Measurements from ENCODE around the gene SLC2A13. TPM values are rescaled to one million over a fixed set of nuclear protein-coding genes. Genes with fewer than 3 reads are reported as not detected.

The SLC2A13 gene
- total RNA-seq, 1 donor from 2014 or later = 8.4 TPM

GRCh38 chr12:40075458-40075857 is 30.4 kb downstream of the SLC2A13 start:
- Histone ChIP-seq H3K27ac (ENCODE audit: low read depth, low read length) (no peak overlapping the region), H3K36me3 (ENCODE audit: control insufficient read depth in 3 of 3, insufficient read depth in 3 of 3, low read length in 3 of 3) (no peaks in the 10 kb centered on the region), H3K9me3 (ENCODE audit: control insufficient read depth in 3 of 3, low read length in 3 of 3) (no peaks in the 10 kb centered on the region), H3K9ac (ENCODE audit: low read depth in 1 of 3, low read length in 3 of 3) (no peak overlapping the region), H3K4me1 (ENCODE audit: control insufficient read depth in 3 of 3, insufficient read depth in 3 of 3, low read length in 3 of 3) (no peaks in the 10 kb centered on the region), H3K4me3 (ENCODE audit: low read length in 3 of 3) (no peak overlapping the region), H3K27me3 (ENCODE audit: control insufficient read depth in 3 of 3, insufficient read depth in 3 of 3, low read length in 3 of 3) (no peaks in the 10 kb centered on the region)

- Histone ChIP-seq H3K36me3 (ENCODE audit: control insufficient read depth in 3 of 3, insufficient read depth in 3 of 3, low read length in 3 of 3) (no peaks in the 10 kb centered on the region), H3K4me1 (ENCODE audit: control insufficient read depth in 3 of 3, insufficient read depth in 3 of 3, low read length in 3 of 3) (no peaks in the 10 kb centered on the region), H3K4me3 (ENCODE audit: low read length in 3 of 3) (no peak overlapping the region), H3K27me3 (ENCODE audit: control insufficient read depth in 3 of 3, insufficient read depth in 3 of 3, low read length in 3 of 3) (no peaks in the 10 kb centered on the region), H3K9ac (ENCODE audit: low read depth in 1 of 3, low read length in 3 of 3) (no peak overlapping the region), H3K9me3 (ENCODE audit: control insufficient read depth in 3 of 3, low read length in 3 of 3) (no peaks in the 10 kb centered on the region), H3K27ac (ENCODE audit: low read depth, low read length) (no peak overlapping the region)
Measured at GRCh38 chr12:40068416-40068815, 37.5 kb downstream of the SLC2A13 start.

- H3K9ac ChIP-seq (ENCODE audit: low read depth in 1 of 3, low read length in 3 of 3) = no peak overlapping the region
- no peaks in the 10 kb centered on the region for H3K27me3 ChIP-seq (ENCODE audit: control insufficient read depth in 3 of 3, insufficient read depth in 3 of 3, low read length in 3 of 3)
- H3K27ac ChIP-seq (ENCODE audit: low read depth, low read length) = no peak overlapping the region
- no peaks in the 10 kb centered on the region for H3K4me1 ChIP-seq (ENCODE audit: control insufficient read depth in 3 of 3, insufficient read depth in 3 of 3, low read length in 3 of 3)
- H3K4me3 ChIP-seq (ENCODE audit: low read length in 3 of 3) = no peak overlapping the region
- H3K36me3 ChIP-seq (ENCODE audit: control insufficient read depth in 3 of 3, insufficient read depth in 3 of 3, low read length in 3 of 3) = no peaks in the 10 kb centered on the region
- no peaks in the 10 kb centered on the region for H3K9me3 ChIP-seq (ENCODE audit: control insufficient read depth in 3 of 3, low read length in 3 of 3)
Measured at GRCh38 chr12:40065636-40066035, 40.2 kb downstream of the SLC2A13 start.

- H3K27ac ChIP-seq (ENCODE audit: low read depth, low read length) = no peak overlapping the region
- H3K9ac ChIP-seq (ENCODE audit: low read depth in 1 of 3, low read length in 3 of 3) = no peak overlapping the region
- H3K4me1 ChIP-seq (ENCODE audit: control insufficient read depth in 3 of 3, insufficient read depth in 3 of 3, low read length in 3 of 3) = no peaks in the 10 kb centered on the region
- H3K4me3 ChIP-seq (ENCODE audit: low read length in 3 of 3) = no peak overlapping the region
- no peaks in the 10 kb centered on the region for H3K9me3 ChIP-seq (ENCODE audit: control insufficient read depth in 3 of 3, low read length in 3 of 3)
- H3K27me3 ChIP-seq (ENCODE audit: control insufficient read depth in 3 of 3, insufficient read depth in 3 of 3, low read length in 3 of 3) = no peaks in the 10 kb centered on the region
- H3K36me3 ChIP-seq (ENCODE audit: control insufficient read depth in 3 of 3, insufficient read depth in 3 of 3, low read length in 3 of 3) = no peaks in the 10 kb centered on the region
Measured at GRCh38 chr12:40063414-40063813, 42.5 kb downstream of the SLC2A13 start.

GRCh38 chr12:40058721-40059190 is 47.1 kb downstream of the SLC2A13 start:
- H3K9ac ChIP-seq (ENCODE audit: low read depth in 1 of 3, low read length in 3 of 3) = no peak overlapping the region
- no peak overlapping the region for H3K4me3 ChIP-seq (ENCODE audit: low read length in 3 of 3)
- H3K4me1 ChIP-seq (ENCODE audit: control insufficient read depth in 3 of 3, insufficient read depth in 3 of 3, low read length in 3 of 3) = no peaks in the 10 kb centered on the region
- H3K9me3 ChIP-seq (ENCODE audit: control insufficient read depth in 3 of 3, low read length in 3 of 3) = no peaks in the 10 kb centered on the region
- H3K27me3 ChIP-seq (ENCODE audit: control insufficient read depth in 3 of 3, insufficient read depth in 3 of 3, low read length in 3 of 3) = no peaks in the 10 kb centered on the region
- no peak overlapping the region for H3K27ac ChIP-seq (ENCODE audit: low read depth, low read length)
- no peaks in the 10 kb centered on the region for H3K36me3 ChIP-seq (ENCODE audit: control insufficient read depth in 3 of 3, insufficient read depth in 3 of 3, low read length in 3 of 3)

- Histone ChIP-seq H3K4me1 (ENCODE audit: control insufficient read depth in 3 of 3, insufficient read depth in 3 of 3, low read length in 3 of 3) (no peaks in the 10 kb centered on the region), H3K4me3 (ENCODE audit: low read length in 3 of 3) (no peak overlapping the region), H3K27me3 (ENCODE audit: control insufficient read depth in 3 of 3, insufficient read depth in 3 of 3, low read length in 3 of 3) (no peaks in the 10 kb centered on the region), H3K9me3 (ENCODE audit: control insufficient read depth in 3 of 3, low read length in 3 of 3) (no peaks in the 10 kb centered on the region), H3K36me3 (ENCODE audit: control insufficient read depth in 3 of 3, insufficient read depth in 3 of 3, low read length in 3 of 3) (no peaks in the 10 kb centered on the region), H3K9ac (ENCODE audit: low read depth in 1 of 3, low read length in 3 of 3) (no peak overlapping the region), H3K27ac (ENCODE audit: low read depth, low read length) (no peak overlapping the region)
Measured at GRCh38 chr12:40056373-40056772, 49.5 kb downstream of the SLC2A13 start.

- no peaks in the 10 kb centered on the region for H3K36me3 ChIP-seq (ENCODE audit: control insufficient read depth in 3 of 3, insufficient read depth in 3 of 3, low read length in 3 of 3)
- H3K4me3 ChIP-seq (ENCODE audit: low read length in 3 of 3) = no peak overlapping the region
- no peak overlapping the region for H3K9ac ChIP-seq (ENCODE audit: low read depth in 1 of 3, low read length in 3 of 3)
- H3K4me1 ChIP-seq (ENCODE audit: control insufficient read depth in 3 of 3, insufficient read depth in 3 of 3, low read length in 3 of 3) = no peaks in the 10 kb centered on the region
- H3K9me3 ChIP-seq (ENCODE audit: control insufficient read depth in 3 of 3, low read length in 3 of 3) = no peaks in the 10 kb centered on the region
- no peak overlapping the region for H3K27ac ChIP-seq (ENCODE audit: low read depth, low read length)
- H3K27me3 ChIP-seq (ENCODE audit: control insufficient read depth in 3 of 3, insufficient read depth in 3 of 3, low read length in 3 of 3) = no peaks in the 10 kb centered on the region
Measured at GRCh38 chr12:40055776-40056175, 50.1 kb downstream of the SLC2A13 start.

- H3K4me1 ChIP-seq (ENCODE audit: control insufficient read depth in 3 of 3, insufficient read depth in 3 of 3, low read length in 3 of 3) = no peaks in the 10 kb centered on the region
- H3K36me3 ChIP-seq (ENCODE audit: control insufficient read depth in 3 of 3, insufficient read depth in 3 of 3, low read length in 3 of 3) = no peaks in the 10 kb centered on the region
- H3K9ac ChIP-seq (ENCODE audit: low read depth in 1 of 3, low read length in 3 of 3) = no peak overlapping the region
- H3K27ac ChIP-seq (ENCODE audit: low read depth, low read length) = no peak overlapping the region
- H3K4me3 ChIP-seq (ENCODE audit: low read length in 3 of 3) = no peak overlapping the region
- no peaks in the 10 kb centered on the region for H3K9me3 ChIP-seq (ENCODE audit: control insufficient read depth in 3 of 3, low read length in 3 of 3)
- H3K27me3 ChIP-seq (ENCODE audit: control insufficient read depth in 3 of 3, insufficient read depth in 3 of 3, low read length in 3 of 3) = no peaks in the 10 kb centered on the region
Measured at GRCh38 chr12:40055228-40055579, 50.7 kb downstream of the SLC2A13 start.

GRCh38 chr12:40054555-40055227 is 51.2 kb downstream of the SLC2A13 start:
- peak overlapping the region in 1 of 3 donors; percentile 1 for H3K4me3 ChIP-seq (ENCODE audit: low read length in 3 of 3)
- H3K27ac ChIP-seq (ENCODE audit: low read depth, low read length) = no peak overlapping the region
- no peak overlapping the region for H3K9ac ChIP-seq (ENCODE audit: low read depth in 1 of 3, low read length in 3 of 3)

GRCh38 chr12:40049268-40049667 is 56.6 kb downstream of the SLC2A13 start:
- H3K4me3 ChIP-seq (ENCODE audit: low read length in 3 of 3) = no peak overlapping the region
- no peak overlapping the region for H3K27ac ChIP-seq (ENCODE audit: low read depth, low read length)
- no peaks in the 10 kb centered on the region for H3K4me1 ChIP-seq (ENCODE audit: control insufficient read depth in 3 of 3, insufficient read depth in 3 of 3, low read length in 3 of 3)
- no peaks in the 10 kb centered on the region for H3K9me3 ChIP-seq (ENCODE audit: control insufficient read depth in 3 of 3, low read length in 3 of 3)
- no peaks in the 10 kb centered on the region for H3K27me3 ChIP-seq (ENCODE audit: control insufficient read depth in 3 of 3, insufficient read depth in 3 of 3, low read length in 3 of 3)
- H3K9ac ChIP-seq (ENCODE audit: low read depth in 1 of 3, low read length in 3 of 3) = no peak overlapping the region
- no peaks in the 10 kb centered on the region for H3K36me3 ChIP-seq (ENCODE audit: control insufficient read depth in 3 of 3, insufficient read depth in 3 of 3, low read length in 3 of 3)

More at GRCh38 chr12:40054555-40055227, 51.2 kb downstream of the SLC2A13 start:
- Histone ChIP-seq H3K36me3 (ENCODE audit: control insufficient read depth in 3 of 3, insufficient read depth in 3 of 3, low read length in 3 of 3) (no peaks in the 10 kb centered on the region), H3K27me3 (ENCODE audit: control insufficient read depth in 3 of 3, insufficient read depth in 3 of 3, low read length in 3 of 3) (no peaks in the 10 kb centered on the region), H3K4me1 (ENCODE audit: control insufficient read depth in 3 of 3, insufficient read depth in 3 of 3, low read length in 3 of 3) (no peaks in the 10 kb centered on the region), H3K9me3 (ENCODE audit: control insufficient read depth in 3 of 3, low read length in 3 of 3) (no peaks in the 10 kb centered on the region)
